Gastroesophageal sphincter (tissue), 4 donors: Measurements from ENCODE around the gene FHIT. TPM values are rescaled to one million over a fixed set of nuclear protein-coding genes. Genes with fewer than 3 reads are reported as not detected.

ENCODE experiments used
- ATAC-seq: fragments of 150-250 bp; one replicate; pipeline ENCODE4 v1.9.1; 2016; ENCODE audit warnings: mild to moderate bottlenecking, moderate library complexity
- H3K27ac ChIP-seq, 4 donors: fragments of 200-600 bp; sonication (generic) in 3 of 4; 1 replicate in 3 of 4; 2 replicates in 1 of 4; pipeline ENCODE4 v1.5.1; 2016 to 2019
- H3K27me3 ChIP-seq: fragments of 200-600 bp; sonication (generic); one replicate; pipeline ENCODE4 v1.5.1; 2019
- H3K36me3 ChIP-seq, 2 donors: fragments of 200-600 bp; sonication (generic); one replicate each; pipeline ENCODE4 v1.5.1; 2019; ENCODE audit warnings: control low read depth in 1 of 2
- H3K4me1 ChIP-seq, 3 donors: fragments of 200-600 bp; sonication (generic); 1 replicate in 2 of 3; 2 replicates in 1 of 3; pipeline ENCODE4 v1.5.1; 2016 to 2019; ENCODE audit warnings: control low read depth in 2 of 3
- H3K4me3 ChIP-seq, 2 donors: fragments of 200-600 bp; sonication (generic); one replicate each; pipeline ENCODE4 v1.5.1; 2019; ENCODE audit warnings: mild to moderate bottlenecking in 1 of 2, moderate library complexity in 1 of 2
- H3K9me3 ChIP-seq, 3 donors: fragments of 200-600 bp; sonication (generic); one replicate each; pipeline ENCODE4 v1.5.1; 2017 to 2019; ENCODE audit warnings: control low read depth in 2 of 3
- CTCF ChIP-seq, 4 experiments: fragments of 200-600 bp in 2 of 4; fragments of 450-650 bp in 2 of 4; sonication (generic) in 1 of 4; IDR thresholded peaks; one replicate each; pipeline ENCODE4 v1.5.1; 2017 to 2019; ENCODE audit warnings: antibody characterized with exemption in 4 of 4, mild to moderate bottlenecking in 2 of 4, moderate library complexity in 2 of 4
- EP300 ChIP-seq: sonication (generic); formaldehyde crosslinking; IDR thresholded peaks from one replicate; pipeline ENCODE4 v1.6.1; 2017; ENCODE audit warnings: antibody characterized with exemption, mild to moderate bottlenecking
- POLR2A ChIP-seq, 2 donors: fragments of 450-650 bp; IDR thresholded peaks; one replicate each; pipeline ENCODE4 v1.6.1; 2017; ENCODE audit warnings: antibody characterized with exemption in 2 of 2, mild to moderate bottlenecking in 2 of 2, moderate library complexity in 1 of 2
- POLR2AphosphoS5 ChIP-seq: sonication (generic); formaldehyde crosslinking; IDR thresholded peaks from one replicate; pipeline ENCODE4 v1.6.1; 2017; ENCODE audit warnings: antibody characterized with exemption
- WGBS, 2 donors: methylation state at CpG; one replicate each; pipeline ENCODE4 v1.1.5; 2018; ENCODE audit warnings: low coverage in 1 of 2; 5-methylcytosine and 5-hydroxymethylcytosine counted together
- total RNA-seq, 4 donors: library from RNA; depleted of rRNA; stranded (reverse); fragments of >200 nt; gene quantifications; one replicate each; pipeline ENCODE4 v1.1.0, GENCODE V29; 2016

Gene FHIT
- total RNA-seq, 4 donors from 2014 or later, result 1.4 to 7.3 (median 3.9) TPM

- H3K4me3 ChIP-seq, result no peak overlapping the region
- H3K27ac ChIP-seq, result no peak overlapping the region
- WGBS, 2 donors, result 89 to 91% methylated on average over 4 of the region's 4 CpGs
- H3K36me3 ChIP-seq, result no peaks in the 10 kb centered on the region
- no peaks in the 10 kb centered on the region for H3K9me3 ChIP-seq
- H3K27me3 ChIP-seq, result no peaks in the 10 kb centered on the region
- ATAC-seq, result no peak
- TF ChIP-seq POLR2A (IDR thresholded peaks at IDR 0.05) (no peak), CTCF (IDR thresholded peaks at IDR 0.05) (no peak)
- H3K4me1 ChIP-seq, result no peaks in the 10 kb centered on the region
Observed at GRCh38 chr3:60153221-60153999, 1097.8 kb downstream of the FHIT start.

GRCh38 chr3:60149501-60149900, 1101.8 kb downstream of the FHIT start:
- H3K4me3 ChIP-seq, result no peak overlapping the region
- no peak overlapping the region for H3K27ac ChIP-seq
- no peaks in the 10 kb centered on the region for H3K27me3 ChIP-seq
- TF ChIP-seq EP300 (no peak), CTCF (IDR thresholded peaks at IDR 0.05) (no peak), POLR2AphosphoS5 (no peak)
- WGBS, 2 donors, result 87 to 94% methylated on average over 3 of the region's 3 CpGs
- ATAC-seq, result no peak
- no peaks in the 10 kb centered on the region for H3K36me3 ChIP-seq
- H3K4me1 ChIP-seq, result no peaks in the 10 kb centered on the region
- H3K9me3 ChIP-seq, result no peaks in the 10 kb centered on the region

- TF ChIP-seq POLR2A (IDR thresholded peaks at IDR 0.05) (no peak), POLR2AphosphoS5 (no peak), CTCF (IDR thresholded peaks at IDR 0.05) (no peak), EP300 (no peak)
- no peaks in the 10 kb centered on the region for H3K27me3 ChIP-seq
- H3K4me1 ChIP-seq, result no peaks in the 10 kb centered on the region
- H3K27ac ChIP-seq, result no peak overlapping the region
- 76 to 90% methylated on average over 15 of the region's 15 CpGs for WGBS, 2 donors
- H3K4me3 ChIP-seq, result no peak overlapping the region
- no peaks in the 10 kb centered on the region for H3K9me3 ChIP-seq
- ATAC-seq, result no peak
- no peaks in the 10 kb centered on the region for H3K36me3 ChIP-seq
Observed at GRCh38 chr3:60147249-60147950, 1103.9 kb downstream of the FHIT start.

GRCh38 chr3:60146121-60146520, 1105.1 kb downstream of the FHIT start:
- 0 to 31% methylated on average over 1 of the region's 1 CpG for WGBS, 2 donors
- H3K4me1 ChIP-seq, result no peaks in the 10 kb centered on the region
- H3K9me3 ChIP-seq, result no peaks in the 10 kb centered on the region
- no peak overlapping the region for H3K4me3 ChIP-seq
- H3K36me3 ChIP-seq, result no peaks in the 10 kb centered on the region
- H3K27ac ChIP-seq, result no peak overlapping the region
- no peaks in the 10 kb centered on the region for H3K27me3 ChIP-seq
- TF ChIP-seq POLR2A (IDR thresholded peaks at IDR 0.05) (no peak), POLR2AphosphoS5 (no peak), CTCF (IDR thresholded peaks at IDR 0.05) (no peak), EP300 (no peak)
- ATAC-seq, result no peak

GRCh38 chr3:60144071-60144470, 1107.2 kb downstream of the FHIT start:
- ATAC-seq, result no peak
- Histone ChIP-seq H3K27me3 (no peaks in the 10 kb centered on the region), H3K9me3 (no peaks in the 10 kb centered on the region), H3K4me3 (no peak overlapping the region), H3K27ac (no peak overlapping the region), H3K36me3 (no peaks in the 10 kb centered on the region), H3K4me1 (no peaks in the 10 kb centered on the region)
- TF ChIP-seq EP300, result no peak
- no peak for TF ChIP-seq CTCF (IDR thresholded peaks at IDR 0.05)
- 80 to 86% methylated on average over 1 of the region's 1 CpG for WGBS, 2 donors
